IMR-90 (cell line): ENCODE results near the gene C11orf98. TPM values are rescaled to one million over a fixed set of nuclear protein-coding genes. Genes with fewer than 3 reads are reported as not detected.

ENCODE experiments used
- ATAC-seq: fragments of 200-7000 bp; cut with Tn5 transposase; 2 replicates; pipeline ENCODE4 v1.9.1; 2020; ENCODE audit warnings: low read depth, mild to moderate bottlenecking, moderate library complexity
- BruUV-seq: library from RNA; stranded (reverse); fragments of 400-500 nt; replicated peaks from 2 replicates; lab custom pipeline; 2021; lab: Mats Ljungman, UMichigan
- CTCF ChIA-PET: fragments of 300-600 bp; formaldehyde crosslinking; extraction: SDS; loops from one replicate; lab custom pipeline; 2021; ENCODE audit warnings: antibody characterized with exemption; lab: Yijun Ruan, JAX
- POLR2A ChIA-PET: fragments of 300-600 bp; sonication (Branson Sonifier 250); formaldehyde crosslinking; loops from one replicate; lab custom pipeline; 2022; ENCODE audit warnings: antibody characterized with exemption; ENCODE audit not compliant: unreplicated experiment; lab: Charles Lee
- DNase-seq: peaks from one replicate; pipeline ENCODE4 v3.0.0; 2013
- H2AFZ ChIP-seq: replicated peaks from 2 replicates; pipeline ENCODE3; 2013; ENCODE audit warnings: low read length, mild to moderate bottlenecking; ENCODE audit not compliant: poor library complexity
- H2AK5ac ChIP-seq: 2 replicates; pipeline ENCODE4 v1.6.1; 2013; ENCODE audit warnings: low read depth, low read length, inconsistent platforms
- H2AK9ac ChIP-seq: replicated peaks from 2 replicates; pipeline ENCODE3; 2013; ENCODE audit warnings: mild to moderate bottlenecking, low read depth, low read length, moderate library complexity; ENCODE audit not compliant: poor library complexity
- H2BK120ac ChIP-seq: 2 replicates; pipeline ENCODE4 v1.6.1; 2013; ENCODE audit warnings: low read depth, low read length, inconsistent platforms
- H2BK15ac ChIP-seq: 3 replicates; pipeline ENCODE4 v1.6.1; 2013; ENCODE audit warnings: low read depth, low read length, inconsistent platforms
- H2BK20ac ChIP-seq: 2 replicates; pipeline ENCODE4 v1.6.1; 2013; ENCODE audit warnings: low read depth, mild to moderate bottlenecking, inconsistent platforms, low read length, moderate library complexity
- H2BK5ac ChIP-seq: 2 replicates; pipeline ENCODE4 v1.6.1; 2013; ENCODE audit warnings: mild to moderate bottlenecking, low read depth, low read length, inconsistent platforms; ENCODE audit not compliant: poor library complexity, severe bottlenecking
- H3K14ac ChIP-seq: replicated peaks from 2 replicates; pipeline ENCODE4 v1.6.1; 2013; ENCODE audit warnings: low read depth, low read length, inconsistent platforms
- H3K18ac ChIP-seq: 2 replicates; pipeline ENCODE4 v1.6.1; 2013; ENCODE audit warnings: low read depth, low read length, control low read depth
- H3K23ac ChIP-seq: 2 replicates; pipeline ENCODE4 v1.6.1; 2013; ENCODE audit warnings: low read depth, low read length, inconsistent platforms
- H3K27ac ChIP-seq: 2 replicates; pipeline ENCODE4 v1.5.1; 2013; ENCODE audit warnings: mild to moderate bottlenecking, control low read depth, low read length; ENCODE audit not compliant: insufficient read depth
- H3K27me3 ChIP-seq: 2 replicates; pipeline ENCODE4 v1.6.1; 2013; ENCODE audit warnings: low read length; ENCODE audit not compliant: control insufficient read depth, insufficient read depth
- H3K36me3 ChIP-seq: 2 replicates; pipeline ENCODE4 v1.6.1; 2013; ENCODE audit warnings: low read length, mixed read lengths; ENCODE audit not compliant: control insufficient read depth, insufficient read depth
- H3K4ac ChIP-seq: 2 replicates; pipeline ENCODE4 v1.6.1; 2013; ENCODE audit warnings: low read depth, low read length, inconsistent platforms
- H3K4me1 ChIP-seq: 2 replicates; pipeline ENCODE4 v1.6.1; 2013; ENCODE audit warnings: low read length, mixed read lengths; ENCODE audit not compliant: control insufficient read depth, insufficient read depth
- H3K4me2 ChIP-seq: 2 replicates; pipeline ENCODE4 v1.6.1; 2013; ENCODE audit warnings: low read depth, mild to moderate bottlenecking, control low read depth, low read length, moderate library complexity
- H3K4me3 ChIP-seq: 2 replicates; pipeline ENCODE4 v1.5.1; 2013; ENCODE audit warnings: low read depth, mild to moderate bottlenecking, control low read depth, low read length, moderate library complexity; ENCODE audit not compliant: insufficient read depth
- H3K56ac ChIP-seq: 2 replicates; pipeline ENCODE4 v1.6.1; 2013; ENCODE audit warnings: low read length, inconsistent platforms; ENCODE audit not compliant: insufficient read depth; ENCODE audit errors: extremely low read depth
- H3K79me1 ChIP-seq, 2 experiments: 2 replicates each; pipeline ENCODE4 v1.6.1; 2013; ENCODE audit warnings: low read length in 2 of 2, inconsistent platforms in 1 of 2, low read depth in 1 of 2
- H3K9ac ChIP-seq: 2 replicates; pipeline ENCODE4 v1.6.1; 2013; ENCODE audit warnings: low read depth, low read length, control low read depth
- H3K9me1 ChIP-seq: 2 replicates; pipeline ENCODE4 v1.6.1; 2013; ENCODE audit warnings: low read length, inconsistent platforms; ENCODE audit not compliant: insufficient read depth
- H3K9me3 ChIP-seq: 2 replicates; pipeline ENCODE4 v1.6.1; 2013; ENCODE audit warnings: low read length; ENCODE audit not compliant: control insufficient read depth, insufficient read depth
- H4K20me1 ChIP-seq: 2 replicates; pipeline ENCODE4 v1.6.1; 2013; ENCODE audit warnings: low read length, inconsistent platforms; ENCODE audit not compliant: insufficient read depth
- H4K5ac ChIP-seq: 2 replicates; pipeline ENCODE4 v1.6.1; 2013; ENCODE audit warnings: mild to moderate bottlenecking, low read depth, low read length, control low read depth
- H4K8ac ChIP-seq, 2 experiments: 2 replicates each; pipeline ENCODE4 v1.6.1; 2013; ENCODE audit warnings: low read depth in 2 of 2, low read length in 2 of 2, control low read depth in 1 of 2, inconsistent platforms in 1 of 2
- H4K91ac ChIP-seq: 2 replicates; pipeline ENCODE4 v1.6.1; 2013; ENCODE audit warnings: low read depth, low read length, inconsistent platforms; ENCODE audit not compliant: insufficient read depth
- BHLHE40 ChIP-seq: fragments of 150-350 bp; IDR thresholded peaks from 2 replicates; pipeline ENCODE4 v1.6.1; 2016; ENCODE audit warnings: mild to moderate bottlenecking, low read depth, low read length
- CEBPB ChIP-seq: IDR thresholded peaks from 2 replicates; pipeline ENCODE4 v1.6.1; 2012; ENCODE audit warnings: low read depth, low read length, improper control_type of control experiment
- CHD1 ChIP-seq: IDR thresholded peaks from 2 replicates; pipeline ENCODE4 v1.6.1; 2012; ENCODE audit warnings: low read depth, low read length, improper control_type of control experiment
- FOS ChIP-seq: fragments of 150-350 bp; IDR thresholded peaks from 2 replicates; pipeline ENCODE4 v1.6.1; 2016; ENCODE audit warnings: low read depth, low read length
- MAFK ChIP-seq: IDR thresholded peaks from 2 replicates; pipeline ENCODE4 v1.6.1; 2012; ENCODE audit warnings: low read depth, low read length, improper control_type of control experiment
- MAZ ChIP-seq: IDR thresholded peaks from 2 replicates; pipeline ENCODE4 v1.6.1; 2012; ENCODE audit warnings: low read depth, mild to moderate bottlenecking, low read length, improper control_type of control experiment, moderate library complexity, borderline replicate concordance
- MXI1 ChIP-seq: IDR thresholded peaks from 2 replicates; pipeline ENCODE4 v1.6.1; 2012; ENCODE audit warnings: low read depth, mild to moderate bottlenecking, low read length, moderate library complexity, borderline replicate concordance
- NFE2L2 ChIP-seq: fragments of 150-350 bp; IDR thresholded peaks from 2 replicates; pipeline ENCODE4 v1.6.1; 2016; ENCODE audit warnings: low read depth, mild to moderate bottlenecking, low read length
- POLR2A ChIP-seq: IDR thresholded peaks from 2 replicates; pipeline ENCODE4 v1.6.1; 2012; ENCODE audit warnings: mild to moderate bottlenecking, low read depth, low read length
- RAD21 ChIP-seq: IDR thresholded peaks from 2 replicates; pipeline ENCODE4 v1.6.1; 2012; ENCODE audit warnings: low read length, improper control_type of control experiment
- RCOR1 ChIP-seq: IDR thresholded peaks from 2 replicates; pipeline ENCODE4 v1.6.1; 2012; ENCODE audit warnings: mild to moderate bottlenecking, low read length, improper control_type of control experiment; ENCODE audit not compliant: insufficient replicate concordance
- RFX5 ChIP-seq: IDR thresholded peaks from 2 replicates; pipeline ENCODE4 v1.8.0; 2012; ENCODE audit warnings: low read depth, mild to moderate bottlenecking, low read length, moderate library complexity
- SMC3 ChIP-seq: fragments of 150-350 bp; IDR thresholded peaks from 2 replicates; pipeline ENCODE4 v1.6.1; 2016; ENCODE audit warnings: low read depth, mild to moderate bottlenecking, antibody characterized with exemption, low read length, moderate library complexity
- WGBS, 2 experiments: methylation state at CpG; one replicate each; pipeline versions ENCODE4 v1.1.5 to v1.1.7; 2013; ENCODE audit warnings: missing lambda C conversion rate in 2 of 2; ENCODE audit not compliant: insufficient read length in 1 of 2; ENCODE audit errors: extremely low coverage in 2 of 2; 5-methylcytosine and 5-hydroxymethylcytosine counted together
- dilution Hi-C: fragments of 300-500 bp; cut with HindIII; formaldehyde crosslinking; loops from one replicate; pipeline ENCODE4 v1.14.3; 2018; ENCODE audit warnings: low sequenced_read_pairs; ENCODE audit not compliant: unreplicated experiment
- in situ Hi-C: fragments of 300-500 bp; cut with MboI; formaldehyde crosslinking; loops from 3 replicates; pipeline ENCODE4 v1.14.3; 2019; ENCODE audit warnings: low sequenced_read_pairs, inconsistent platforms, mixed read lengths
- intact Hi-C: fragments of 100-400 bp; cut with micrococcal nuclease; formaldehyde crosslinking; loops from 2 replicates; pipeline ENCODE4 v1.10.0; 2022
- polyA plus RNA-seq, 3 experiments: library from polyadenylated mRNA; depleted of rRNA; stranded (reverse); fragments of >200 nt; gene quantifications; 2 replicates each; pipeline ENCODE4 v1.2.3, GENCODE V29; 2012; ENCODE audit warnings: low replicate concordance in 1 of 3
- total RNA-seq: library from RNA; depleted of rRNA; stranded (reverse); fragments of >200 nt; gene quantifications from 2 replicates; pipeline ENCODE4 v1.2.3, GENCODE V29; 2012
- TF ChIP-seq, protein P1 (sequence below): fragments of 150-350 bp; IDR thresholded peaks from 2 replicates; pipeline ENCODE4 v1.6.1; 2017; ENCODE audit warnings: mild to moderate bottlenecking, antibody characterized with exemption, low read length, low read depth
- TF ChIP-seq, protein P2 (sequence below): fragments of 150-350 bp; IDR thresholded peaks from 2 replicates; pipeline ENCODE4 v1.6.1; 2016; ENCODE audit warnings: low read depth, mild to moderate bottlenecking, low read length, moderate library complexity, borderline replicate concordance
- TF ChIP-seq, protein P3 (sequence below): conservative IDR thresholded peaks from 2 replicates; pipeline ENCODE4 v1.5.1; 2012; ENCODE audit warnings: mild to moderate bottlenecking, low read depth, low read length, improper control_type of control experiment

Gene C11orf98
- total and polyA plus RNA-seq, 2 of the 4 experiments (the other 2 are of a cell fraction): 41.2 to 62.3 TPM

DNA sequence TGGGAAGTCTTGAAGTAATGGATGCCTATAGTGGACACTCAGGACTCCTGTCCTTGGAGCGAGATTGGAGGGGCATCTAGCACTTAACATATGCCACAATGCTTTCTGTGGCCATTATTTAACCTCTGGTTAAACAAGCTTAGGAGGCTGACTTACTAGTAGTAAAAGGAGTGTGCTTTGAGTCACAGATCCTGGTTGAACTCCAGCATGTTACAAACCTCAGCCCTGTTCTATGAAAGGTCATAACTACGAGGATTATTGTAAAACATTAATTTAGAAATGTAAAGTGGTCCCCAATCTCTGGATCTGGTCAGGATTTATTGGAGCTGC is 8.2 kb upstream of the C11orf98 start:
- no peak overlapping the region for H2BK120ac ChIP-seq
- 0 out of 2 replicates have a peak overlapping the region, but pooled peaks have one; percentile 7 for H3K4me2 ChIP-seq
- no peak overlapping the region for H3K18ac ChIP-seq
- BruUV-seq: no TSS peak
- peak overlapping the region; percentile 29; the same call in 1 of the 2 replicates for H3K23ac ChIP-seq
- H2BK15ac ChIP-seq: no peak overlapping the region
- no peak overlapping the region for H3K56ac ChIP-seq
- POLR2A ChIA-PET: interaction anchor here (0.6 kb wide), 1 partner anchor 159 kb away, joined by 4 read pairs; no protein-coding TSS in a partner anchor
- peaks cover 16 to 49% of the 10 kb centered on the region in 2 experiments; a peak in 3 of 4 replicates for H3K79me1 ChIP-seq
- peaks cover 7% of the 10 kb centered on the region for H3K4me1 ChIP-seq
- no peak overlapping the region for H4K8ac ChIP-seq
- no peaks in the 10 kb centered on the region for H4K20me1 ChIP-seq
- dilution Hi-C loops: no loop called here
- intact Hi-C loops: no loop called here
- H3K9me3 ChIP-seq: no peaks in the 10 kb centered on the region
- CTCF ChIA-PET: interaction anchor here (0.5 kb wide), 1 partner anchor 87 kb away, joined by 3 read pairs; no protein-coding TSS in a partner anchor
- H3K4me3 ChIP-seq: no peak overlapping the region
- no peaks in the 10 kb centered on the region for H3K27me3 ChIP-seq
- H2AFZ ChIP-seq: no peak overlapping the region
- H3K27ac ChIP-seq: no peak overlapping the region
- no peak overlapping the region for H2AK9ac ChIP-seq
- H3K36me3 ChIP-seq: peaks cover 19% of the 10 kb centered on the region
- H3K9me1 ChIP-seq: no peaks in the 10 kb centered on the region
- in situ Hi-C loops: no loop called here
- H3K4ac ChIP-seq: no peak overlapping the region
- 0 out of 2 replicates have a peak overlapping the region, but pooled peaks have one; percentile 76 for H2AK5ac ChIP-seq
- H3K14ac ChIP-seq: no peak overlapping the region
- H2BK20ac ChIP-seq: no peak overlapping the region
- no peak overlapping the region for H4K5ac ChIP-seq
- peak overlapping the region; percentile 32; the same call in 1 of the 2 replicates for H3K9ac ChIP-seq
- H4K91ac ChIP-seq: no peak overlapping the region
- H2BK5ac ChIP-seq: no peak overlapping the region
- TF ChIP-seq CEBPB: no peak
- no peak for TF ChIP-seq FOS
- TF ChIP-seq, protein P1, sequence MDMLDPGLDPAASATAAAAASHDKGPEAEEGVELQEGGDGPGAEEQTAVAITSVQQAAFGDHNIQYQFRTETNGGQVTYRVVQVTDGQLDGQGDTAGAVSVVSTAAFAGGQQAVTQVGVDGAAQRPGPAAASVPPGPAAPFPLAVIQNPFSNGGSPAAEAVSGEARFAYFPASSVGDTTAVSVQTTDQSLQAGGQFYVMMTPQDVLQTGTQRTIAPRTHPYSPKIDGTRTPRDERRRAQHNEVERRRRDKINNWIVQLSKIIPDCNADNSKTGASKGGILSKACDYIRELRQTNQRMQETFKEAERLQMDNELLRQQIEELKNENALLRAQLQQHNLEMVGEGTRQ: no peak
- TF ChIP-seq RAD21: no peak
- no peak for TF ChIP-seq SMC3
- TF ChIP-seq BHLHE40: no peak
- TF ChIP-seq CHD1: no peak
- TF ChIP-seq, protein P2, sequence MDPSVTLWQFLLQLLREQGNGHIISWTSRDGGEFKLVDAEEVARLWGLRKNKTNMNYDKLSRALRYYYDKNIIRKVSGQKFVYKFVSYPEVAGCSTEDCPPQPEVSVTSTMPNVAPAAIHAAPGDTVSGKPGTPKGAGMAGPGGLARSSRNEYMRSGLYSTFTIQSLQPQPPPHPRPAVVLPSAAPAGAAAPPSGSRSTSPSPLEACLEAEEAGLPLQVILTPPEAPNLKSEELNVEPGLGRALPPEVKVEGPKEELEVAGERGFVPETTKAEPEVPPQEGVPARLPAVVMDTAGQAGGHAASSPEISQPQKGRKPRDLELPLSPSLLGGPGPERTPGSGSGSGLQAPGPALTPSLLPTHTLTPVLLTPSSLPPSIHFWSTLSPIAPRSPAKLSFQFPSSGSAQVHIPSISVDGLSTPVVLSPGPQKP: no peak
- no peak for TF ChIP-seq RCOR1
- no peak for TF ChIP-seq MXI1
- TF ChIP-seq MAZ: no peak
- no peak for TF ChIP-seq NFE2L2
- no peak for TF ChIP-seq POLR2A
- no peak for TF ChIP-seq RFX5
- TF ChIP-seq MAFK: no peak
- TF ChIP-seq, protein P3, sequence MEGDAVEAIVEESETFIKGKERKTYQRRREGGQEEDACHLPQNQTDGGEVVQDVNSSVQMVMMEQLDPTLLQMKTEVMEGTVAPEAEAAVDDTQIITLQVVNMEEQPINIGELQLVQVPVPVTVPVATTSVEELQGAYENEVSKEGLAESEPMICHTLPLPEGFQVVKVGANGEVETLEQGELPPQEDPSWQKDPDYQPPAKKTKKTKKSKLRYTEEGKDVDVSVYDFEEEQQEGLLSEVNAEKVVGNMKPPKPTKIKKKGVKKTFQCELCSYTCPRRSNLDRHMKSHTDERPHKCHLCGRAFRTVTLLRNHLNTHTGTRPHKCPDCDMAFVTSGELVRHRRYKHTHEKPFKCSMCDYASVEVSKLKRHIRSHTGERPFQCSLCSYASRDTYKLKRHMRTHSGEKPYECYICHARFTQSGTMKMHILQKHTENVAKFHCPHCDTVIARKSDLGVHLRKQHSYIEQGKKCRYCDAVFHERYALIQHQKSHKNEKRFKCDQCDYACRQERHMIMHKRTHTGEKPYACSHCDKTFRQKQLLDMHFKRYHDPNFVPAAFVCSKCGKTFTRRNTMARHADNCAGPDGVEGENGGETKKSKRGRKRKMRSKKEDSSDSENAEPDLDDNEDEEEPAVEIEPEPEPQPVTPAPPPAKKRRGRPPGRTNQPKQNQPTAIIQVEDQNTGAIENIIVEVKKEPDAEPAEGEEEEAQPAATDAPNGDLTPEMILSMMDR: no peak
- ATAC-seq: no peak
- peak; percentile 30 for DNase-seq
- no CpG with 5 or more reads among the region's 2 CpGs for WGBS, 2 experiments
